DOHH2 (cell line): Measurements from ENCODE around the gene GFY.

Experiments used
- H3F3A ChIP-seq: fragments of 200-600 bp; sonication (generic), shearing (Covaris generic); 2 replicates; pipeline ENCODE4 v1.6.0; 2016; ENCODE audit warnings: antibody characterized with exemption, mild to moderate bottlenecking; ENCODE audit not compliant: control insufficient read depth, insufficient read depth
- H3K27ac ChIP-seq: fragments of 200-600 bp; sonication (generic); 2 replicates; pipeline ENCODE4 v1.5.1; 2014; ENCODE audit warnings: low read depth, mild to moderate bottlenecking, low read length, moderate library complexity
- H3K27me3 ChIP-seq: fragments of 200-600 bp; sonication (generic); 2 replicates; pipeline ENCODE4 v1.6.1; 2014; ENCODE audit warnings: mild to moderate bottlenecking, low read length, mixed read lengths; ENCODE audit not compliant: control insufficient read depth
- H3K36me3 ChIP-seq: fragments of 200-600 bp; sonication (generic); 2 replicates; pipeline ENCODE4 v1.6.1; 2014; ENCODE audit warnings: mild to moderate bottlenecking, low read length, moderate library complexity, mixed read lengths; ENCODE audit not compliant: control insufficient read depth
- H3K4me1 ChIP-seq: fragments of 200-600 bp; sonication (generic); 2 replicates; pipeline ENCODE4 v1.6.1; 2014; ENCODE audit warnings: mild to moderate bottlenecking, low read length, mixed read lengths; ENCODE audit not compliant: control insufficient read depth
- H3K4me2 ChIP-seq: fragments of 200-600 bp; sonication (generic); 2 replicates; pipeline ENCODE4 v1.6.0; 2014; ENCODE audit warnings: mild to moderate bottlenecking, low read length, moderate library complexity
- H3K4me3 ChIP-seq: fragments of 200-600 bp; sonication (generic); 2 replicates; pipeline ENCODE4 v1.5.1; 2014; ENCODE audit warnings: mild to moderate bottlenecking, low read length, mixed read lengths
- H3K79me2 ChIP-seq: fragments of 200-600 bp; sonication (generic); 2 replicates; pipeline ENCODE4 v1.6.1; 2014; ENCODE audit warnings: mild to moderate bottlenecking, low read length, mixed read lengths; ENCODE audit not compliant: control insufficient read depth
- H3K9me2 ChIP-seq: fragments of 200-600 bp; sonication (generic); replicated peaks from 2 replicates; pipeline ENCODE4 v1.6.1; 2014; ENCODE audit warnings: mild to moderate bottlenecking, low read length, mixed read lengths; ENCODE audit not compliant: control insufficient read depth
- H3K9me3 ChIP-seq: fragments of 200-600 bp; sonication (generic); 2 replicates; pipeline ENCODE4 v1.6.1; 2014; ENCODE audit warnings: antibody characterized with exemption, low read length, mixed read lengths; ENCODE audit not compliant: control insufficient read depth, insufficient read depth
- H4K20me1 ChIP-seq: fragments of 200-600 bp; sonication (generic); 2 replicates; pipeline ENCODE4 v1.6.0; 2014; ENCODE audit warnings: low read depth, mild to moderate bottlenecking, antibody characterized with exemption, low read length, moderate library complexity; ENCODE audit not compliant: control insufficient read depth, insufficient read depth
- EZH2phosphoT487 ChIP-seq: fragments of 200-600 bp; sonication (generic); IDR thresholded peaks from 2 replicates; pipeline ENCODE4 v1.6.1; 2017; ENCODE audit warnings: borderline replicate concordance, mild to moderate bottlenecking, antibody characterized with exemption, low read length, moderate library complexity, mixed read lengths
- TF ChIP-seq, protein P1 (sequence below): fragments of 200-600 bp; sonication (generic); IDR thresholded peaks from one replicate; pipeline ENCODE4 v1.5.1; 2014; ENCODE audit warnings: antibody characterized with exemption, mild to moderate bottlenecking, low read depth, low read length; ENCODE audit not compliant: poor library complexity, severe bottlenecking

Gene GFY

DNA sequence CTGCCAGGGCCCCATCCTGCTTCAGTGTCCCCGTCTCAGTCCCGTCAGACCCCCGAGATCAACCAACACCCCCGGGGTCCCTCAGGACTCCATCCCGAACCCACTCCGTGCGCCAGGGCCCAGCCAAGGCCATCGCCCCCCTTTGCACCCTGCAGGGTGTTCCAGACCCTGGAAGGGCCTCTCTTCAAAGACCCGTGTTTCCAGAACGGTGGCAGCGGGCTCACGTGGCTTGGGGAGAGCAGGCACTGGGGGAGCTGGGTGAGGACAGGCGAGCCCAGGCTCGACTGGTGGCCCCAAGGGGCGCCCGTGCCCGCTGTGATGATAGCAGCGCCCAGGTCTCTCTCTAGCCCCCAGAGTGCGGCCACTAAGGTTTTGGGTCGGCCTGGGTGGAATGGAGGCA, 35.8 kb upstream of the GFY start:
- Histone ChIP-seq H3K4me1 (peaks cover 59% of the 10 kb centered on the region), H3K4me2 (no peak overlapping the region), H3K79me2 (no peaks in the 10 kb centered on the region), H3K36me3 (no peaks in the 10 kb centered on the region), H3F3A (peaks cover 9% of the 10 kb centered on the region), H3K9me2 (no peaks in the 10 kb centered on the region), H3K27ac (no peak overlapping the region), H3K4me3 (no peak overlapping the region), H4K20me1 (no peaks in the 10 kb centered on the region), H3K9me3 (no peaks in the 10 kb centered on the region), H3K27me3 (no peaks in the 10 kb centered on the region)
- no peak for TF ChIP-seq EZH2phosphoT487
- TF ChIP-seq, protein P1, sequence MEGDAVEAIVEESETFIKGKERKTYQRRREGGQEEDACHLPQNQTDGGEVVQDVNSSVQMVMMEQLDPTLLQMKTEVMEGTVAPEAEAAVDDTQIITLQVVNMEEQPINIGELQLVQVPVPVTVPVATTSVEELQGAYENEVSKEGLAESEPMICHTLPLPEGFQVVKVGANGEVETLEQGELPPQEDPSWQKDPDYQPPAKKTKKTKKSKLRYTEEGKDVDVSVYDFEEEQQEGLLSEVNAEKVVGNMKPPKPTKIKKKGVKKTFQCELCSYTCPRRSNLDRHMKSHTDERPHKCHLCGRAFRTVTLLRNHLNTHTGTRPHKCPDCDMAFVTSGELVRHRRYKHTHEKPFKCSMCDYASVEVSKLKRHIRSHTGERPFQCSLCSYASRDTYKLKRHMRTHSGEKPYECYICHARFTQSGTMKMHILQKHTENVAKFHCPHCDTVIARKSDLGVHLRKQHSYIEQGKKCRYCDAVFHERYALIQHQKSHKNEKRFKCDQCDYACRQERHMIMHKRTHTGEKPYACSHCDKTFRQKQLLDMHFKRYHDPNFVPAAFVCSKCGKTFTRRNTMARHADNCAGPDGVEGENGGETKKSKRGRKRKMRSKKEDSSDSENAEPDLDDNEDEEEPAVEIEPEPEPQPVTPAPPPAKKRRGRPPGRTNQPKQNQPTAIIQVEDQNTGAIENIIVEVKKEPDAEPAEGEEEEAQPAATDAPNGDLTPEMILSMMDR, result no peak

DNA sequence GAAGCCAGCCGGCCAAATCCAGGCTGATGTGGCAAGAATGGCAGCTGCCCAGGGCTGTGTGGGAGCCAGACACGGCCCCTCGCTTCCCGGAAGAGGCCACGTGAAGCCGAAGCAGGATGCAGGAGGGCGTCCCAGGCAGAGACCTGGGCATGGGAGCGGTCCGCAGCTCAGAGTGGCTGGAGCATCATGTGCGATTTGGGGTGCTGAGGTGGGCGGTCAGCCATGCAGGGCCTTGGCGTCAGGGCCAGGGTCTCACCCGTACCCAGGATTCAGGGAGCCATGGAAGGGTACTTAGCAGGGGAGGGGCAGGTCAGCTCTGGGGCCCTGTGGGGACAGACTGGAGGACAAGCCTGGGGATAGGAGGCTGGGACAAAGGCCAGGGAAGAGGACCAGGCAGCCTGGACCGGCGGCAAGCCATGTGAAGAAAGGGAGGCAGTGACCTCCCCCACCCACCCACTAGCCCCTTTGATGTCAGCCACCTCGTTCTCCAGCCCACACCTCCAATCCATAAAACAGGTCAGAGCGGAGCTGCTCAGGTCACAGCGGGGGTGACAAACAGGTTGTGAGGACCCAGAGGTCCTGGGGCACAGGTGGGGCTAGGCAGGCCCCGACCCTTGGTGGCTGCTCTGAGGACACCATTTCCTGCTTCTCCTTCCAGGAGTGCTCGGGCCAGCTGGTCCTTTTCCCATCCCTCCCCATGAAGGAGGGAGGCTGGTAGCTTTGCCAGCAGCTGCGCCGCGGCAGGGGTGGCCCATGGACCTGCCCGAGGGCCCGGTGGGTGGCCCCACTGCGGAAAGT, 34.9 kb upstream of the GFY start:
- H3K4me2 ChIP-seq, result peak overlapping the region; percentile 57
- H3K4me1 ChIP-seq, result peaks cover 59% of the 10 kb centered on the region
- H3K79me2 ChIP-seq, result no peaks in the 10 kb centered on the region
- no peaks in the 10 kb centered on the region for H3K9me3 ChIP-seq
- TF ChIP-seq, protein P1, result no peak
- no peak for TF ChIP-seq EZH2phosphoT487
- no peaks in the 10 kb centered on the region for H3K27me3 ChIP-seq
- H3K36me3 ChIP-seq, result no peaks in the 10 kb centered on the region
- peak overlapping the region; percentile 21 for H3K4me3 ChIP-seq
- H3F3A ChIP-seq, result peaks cover 9% of the 10 kb centered on the region
- H3K27ac ChIP-seq, result 0 out of 2 replicates have a peak overlapping the region, but pooled peaks have one; percentile 39
- H3K9me2 ChIP-seq, result no peaks in the 10 kb centered on the region
- no peaks in the 10 kb centered on the region for H4K20me1 ChIP-seq

DNA sequence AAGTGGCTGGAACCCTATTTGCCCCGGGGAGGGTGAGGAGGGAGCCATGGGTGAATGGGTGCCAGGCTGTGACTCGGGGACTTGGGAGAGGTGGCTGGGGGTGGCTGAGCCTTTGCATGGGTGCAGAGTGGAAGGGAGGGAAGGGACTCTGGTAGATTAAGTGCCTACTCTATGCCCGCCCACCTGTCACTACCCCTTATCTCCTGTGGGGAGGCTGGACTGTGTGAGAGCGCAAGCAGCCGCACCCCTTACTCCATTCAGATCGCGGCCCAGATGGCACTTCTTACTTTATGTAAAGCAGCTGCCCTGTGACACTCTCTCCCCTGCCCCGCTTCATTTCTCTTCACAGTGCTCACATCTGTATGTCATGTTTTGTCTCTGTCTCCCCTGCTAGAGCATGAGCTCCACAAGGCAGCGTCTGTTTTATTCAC, 34.2 kb upstream of the GFY start:
- no peaks in the 10 kb centered on the region for H3K36me3 ChIP-seq
- H3K27ac ChIP-seq, result peak overlapping the region; percentile 39
- peaks cover 59% of the 10 kb centered on the region for H3K4me1 ChIP-seq
- peak overlapping the region; percentile 21 for H3K4me3 ChIP-seq
- H3K4me2 ChIP-seq, result peak overlapping the region; percentile 57
- no peaks in the 10 kb centered on the region for H3K27me3 ChIP-seq
- H3K9me3 ChIP-seq, result no peaks in the 10 kb centered on the region
- no peaks in the 10 kb centered on the region for H4K20me1 ChIP-seq
- H3F3A ChIP-seq, result peaks cover 9% of the 10 kb centered on the region
- TF ChIP-seq, protein P1, result no peak
- TF ChIP-seq EZH2phosphoT487, result no peak
- H3K9me2 ChIP-seq, result no peaks in the 10 kb centered on the region
- H3K79me2 ChIP-seq, result no peaks in the 10 kb centered on the region
